GM12872 (cell line): ENCODE measurements around the gene FNDC10.

Experiments used
- TF ChIP-seq, protein P1 (sequence below): IDR thresholded peaks from 3 replicates; pipeline ENCODE4 v1.5.1; 2011; ENCODE audit warnings: low read depth, mild to moderate bottlenecking, low read length, moderate library complexity; ENCODE audit not compliant: insufficient read depth

Gene FNDC10

DNA sequence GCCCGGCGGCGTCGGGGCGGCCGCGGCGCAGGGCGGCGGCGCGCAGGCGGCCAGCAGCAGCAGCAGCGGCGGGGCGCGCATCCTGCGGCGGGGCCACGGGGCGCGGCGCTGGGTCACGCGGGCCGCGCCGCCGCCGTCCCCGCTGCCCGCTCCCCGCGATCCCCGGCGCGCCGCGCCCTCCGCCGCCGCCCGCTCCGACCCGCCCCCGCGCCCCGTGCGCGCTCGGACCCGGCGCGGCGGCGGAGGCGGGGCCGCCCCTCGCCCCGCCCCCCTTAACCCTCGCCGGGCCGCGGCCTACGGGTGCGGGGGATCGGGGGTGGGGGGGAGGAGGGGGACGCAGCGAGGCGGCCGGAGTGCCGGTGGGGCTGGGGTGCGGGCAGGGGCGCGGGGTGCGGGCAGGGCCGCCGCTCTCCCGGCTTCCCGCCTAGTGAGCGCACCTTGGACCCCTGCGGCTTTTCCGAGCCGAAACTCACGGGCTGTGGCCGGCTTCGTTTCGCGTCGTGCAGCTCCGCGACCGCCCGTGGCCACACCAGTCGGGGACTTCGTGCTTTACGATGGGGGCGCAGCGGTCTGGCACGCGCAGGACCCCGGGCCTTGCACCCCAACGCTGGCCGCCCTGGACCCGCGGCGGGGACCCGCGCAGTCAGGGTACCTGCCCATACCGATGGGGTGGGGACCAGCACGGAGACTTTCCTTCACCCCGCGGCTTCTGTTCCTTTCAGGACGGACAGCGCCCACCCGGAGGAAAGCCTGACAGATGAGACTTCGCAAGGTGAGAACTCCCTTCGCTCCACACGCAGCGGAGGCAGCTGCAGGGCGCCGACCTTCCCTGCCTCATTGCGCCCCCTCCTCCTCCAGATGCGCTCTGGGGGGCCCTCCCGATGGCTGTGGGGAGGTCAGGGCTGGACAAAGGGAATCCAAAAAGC is at the start of gene FNDC10:
Gene FNDC10 (minus strand): TSS at position 201 of the 926 bp plus-strand sequence. CDS start 120 bp downstream, at position 81.
- TF ChIP-seq, protein P1, sequence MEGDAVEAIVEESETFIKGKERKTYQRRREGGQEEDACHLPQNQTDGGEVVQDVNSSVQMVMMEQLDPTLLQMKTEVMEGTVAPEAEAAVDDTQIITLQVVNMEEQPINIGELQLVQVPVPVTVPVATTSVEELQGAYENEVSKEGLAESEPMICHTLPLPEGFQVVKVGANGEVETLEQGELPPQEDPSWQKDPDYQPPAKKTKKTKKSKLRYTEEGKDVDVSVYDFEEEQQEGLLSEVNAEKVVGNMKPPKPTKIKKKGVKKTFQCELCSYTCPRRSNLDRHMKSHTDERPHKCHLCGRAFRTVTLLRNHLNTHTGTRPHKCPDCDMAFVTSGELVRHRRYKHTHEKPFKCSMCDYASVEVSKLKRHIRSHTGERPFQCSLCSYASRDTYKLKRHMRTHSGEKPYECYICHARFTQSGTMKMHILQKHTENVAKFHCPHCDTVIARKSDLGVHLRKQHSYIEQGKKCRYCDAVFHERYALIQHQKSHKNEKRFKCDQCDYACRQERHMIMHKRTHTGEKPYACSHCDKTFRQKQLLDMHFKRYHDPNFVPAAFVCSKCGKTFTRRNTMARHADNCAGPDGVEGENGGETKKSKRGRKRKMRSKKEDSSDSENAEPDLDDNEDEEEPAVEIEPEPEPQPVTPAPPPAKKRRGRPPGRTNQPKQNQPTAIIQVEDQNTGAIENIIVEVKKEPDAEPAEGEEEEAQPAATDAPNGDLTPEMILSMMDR = no peak

DNA sequence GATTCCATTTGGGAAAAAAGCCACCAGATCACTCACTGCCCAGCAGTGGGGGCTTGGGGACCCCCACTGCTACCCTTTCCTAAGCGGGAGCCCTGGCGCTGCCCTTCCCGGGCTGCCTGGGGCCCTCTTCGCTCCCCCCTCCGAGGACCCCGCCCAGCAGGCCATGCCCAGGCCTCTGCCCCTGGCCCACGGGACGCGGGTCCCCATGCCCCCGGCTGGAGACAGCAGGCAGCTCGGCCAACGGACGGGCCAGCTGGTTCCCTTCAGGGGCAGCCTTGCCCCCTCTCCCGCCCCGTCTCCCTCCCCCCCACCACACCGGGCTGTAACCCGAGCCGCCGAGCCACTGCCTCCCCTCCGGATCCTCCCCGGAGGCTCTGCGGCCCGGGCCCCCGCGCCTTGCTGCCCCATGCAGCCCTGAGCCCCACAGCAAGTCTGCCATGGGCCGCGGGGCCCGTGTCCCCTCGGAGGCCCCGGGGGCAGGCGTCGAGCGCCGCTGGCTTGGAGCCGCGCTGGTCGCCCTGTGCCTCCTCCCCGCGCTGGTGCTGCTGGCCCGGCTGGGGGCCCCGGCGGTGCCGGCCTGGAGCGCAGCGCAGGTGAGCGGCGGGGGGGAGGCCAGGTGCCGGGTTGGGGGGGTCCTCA is 32.0 kb upstream of the FNDC10 start, which contains the start of gene MMP23B:
Gene MMP23B (plus strand): TSS at position 392 of the 639 bp plus-strand sequence. CDS start 46 bp downstream, at position 438.
- TF ChIP-seq, protein P1 = no peak

DNA sequence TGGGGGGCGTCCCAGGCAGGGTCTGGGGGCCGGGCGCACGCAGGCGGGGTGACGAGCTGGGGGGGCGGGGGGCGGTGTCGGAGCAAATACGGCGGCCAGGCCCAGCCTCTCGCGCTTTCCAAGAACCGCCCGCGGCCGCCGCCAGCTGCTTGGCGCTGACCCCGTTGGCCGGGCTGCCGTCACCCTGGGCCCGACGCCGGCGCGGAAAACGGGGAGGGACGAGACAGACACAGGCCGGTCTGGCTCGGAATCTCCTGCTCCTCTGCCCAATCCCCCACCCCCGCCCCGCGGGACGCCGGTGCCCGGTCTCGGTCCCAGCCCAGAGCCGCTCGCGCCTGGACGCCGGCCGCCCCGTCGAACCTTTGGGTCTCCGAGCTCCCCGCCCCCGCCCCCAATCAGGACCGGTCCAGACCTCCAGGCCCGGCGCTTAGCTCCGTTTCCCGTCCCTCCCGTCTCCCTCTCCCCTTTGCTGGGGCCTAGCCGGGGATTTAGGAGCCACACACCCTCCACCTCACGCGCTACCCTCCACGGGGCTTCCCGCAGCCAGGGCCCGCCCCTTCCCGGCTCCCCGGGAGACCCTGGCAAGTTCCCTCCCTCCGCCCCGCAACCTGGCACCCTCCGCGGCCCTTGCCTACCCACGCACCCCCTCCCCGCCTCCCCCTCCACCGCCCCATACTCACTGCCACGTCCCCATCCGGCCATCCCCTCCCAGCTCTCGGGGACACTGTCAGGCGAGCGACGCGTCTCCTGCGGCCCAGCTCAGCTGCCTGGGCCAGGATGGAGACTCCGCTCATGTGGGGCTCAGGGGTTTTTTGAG is 31.2 kb upstream of the FNDC10 start:
- TF ChIP-seq, protein P1 = no peak

DNA sequence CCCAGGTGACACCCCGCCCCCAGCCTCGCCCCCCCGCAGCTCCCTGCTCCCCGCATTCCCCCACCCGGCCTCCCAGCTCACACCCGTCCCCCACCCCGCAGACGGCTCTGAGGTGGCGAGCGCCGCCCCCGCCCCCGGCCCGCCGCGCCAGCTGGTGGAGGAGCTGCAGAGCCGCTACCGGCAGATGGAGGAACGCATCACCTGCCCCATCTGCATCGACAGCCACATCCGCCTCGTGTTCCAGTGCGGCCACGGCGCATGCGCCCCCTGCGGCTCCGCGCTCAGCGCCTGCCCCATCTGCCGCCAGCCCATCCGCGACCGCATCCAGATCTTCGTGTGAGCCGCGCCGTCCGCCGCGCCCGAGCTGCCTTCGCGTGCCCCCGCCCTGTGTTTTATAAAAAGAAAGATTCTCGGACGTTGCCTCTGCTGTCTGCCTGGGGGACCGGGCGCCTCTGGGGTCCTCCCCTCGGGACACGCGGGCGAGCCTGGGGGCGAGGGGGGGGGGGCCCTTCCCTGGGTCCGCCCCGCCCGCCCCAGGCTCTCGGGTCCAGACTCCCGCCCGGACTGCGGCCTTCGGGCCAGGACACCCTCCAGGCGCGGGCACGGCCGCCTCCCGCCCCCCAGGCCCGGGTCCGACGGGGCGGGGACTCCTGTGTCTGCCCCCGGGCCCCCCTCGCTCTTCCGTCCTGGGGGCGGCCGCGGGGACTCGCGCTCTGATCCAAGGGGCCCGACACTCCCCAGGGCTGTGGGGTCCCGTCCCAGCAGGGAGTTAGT is 30.4 kb upstream of the FNDC10 start:
- TF ChIP-seq, protein P1 = no peak

DNA sequence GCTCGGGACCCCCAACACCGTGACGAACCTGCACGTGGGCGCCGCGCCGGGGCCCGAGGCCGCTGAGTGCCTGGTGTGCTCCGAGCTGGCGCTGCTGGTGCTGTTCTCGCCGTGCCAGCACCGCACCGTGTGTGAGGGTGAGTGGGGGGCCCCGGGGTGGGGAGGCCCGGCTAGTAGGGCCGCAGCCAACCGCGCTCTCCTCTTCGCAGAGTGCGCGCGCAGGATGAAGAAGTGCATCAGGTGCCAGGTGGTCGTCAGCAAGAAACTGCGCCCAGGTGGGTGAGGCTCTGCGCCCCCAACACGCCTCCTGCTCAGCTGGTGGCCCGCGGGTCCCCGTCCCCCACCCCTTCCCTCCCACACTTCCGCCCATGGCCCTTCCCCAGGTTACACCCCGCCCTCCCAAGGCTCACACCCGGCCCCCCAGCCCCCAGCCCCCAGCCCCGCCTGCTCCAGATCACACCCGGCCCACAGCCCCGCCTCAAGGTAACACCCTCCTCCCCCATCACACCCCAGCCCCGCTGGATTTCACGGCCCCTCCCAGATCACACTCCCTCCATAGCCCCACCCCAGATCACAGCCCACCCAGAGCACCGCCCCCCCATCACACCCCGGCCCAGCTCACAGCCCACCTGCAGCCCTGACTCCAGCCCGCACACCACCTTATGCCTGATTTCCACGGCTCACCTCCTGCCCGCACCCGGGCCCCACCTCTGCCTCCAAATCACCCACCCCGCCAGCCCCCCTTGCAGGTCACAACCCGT is 29.7 kb upstream of the FNDC10 start:
- TF ChIP-seq, protein P1 = no peak

DNA sequence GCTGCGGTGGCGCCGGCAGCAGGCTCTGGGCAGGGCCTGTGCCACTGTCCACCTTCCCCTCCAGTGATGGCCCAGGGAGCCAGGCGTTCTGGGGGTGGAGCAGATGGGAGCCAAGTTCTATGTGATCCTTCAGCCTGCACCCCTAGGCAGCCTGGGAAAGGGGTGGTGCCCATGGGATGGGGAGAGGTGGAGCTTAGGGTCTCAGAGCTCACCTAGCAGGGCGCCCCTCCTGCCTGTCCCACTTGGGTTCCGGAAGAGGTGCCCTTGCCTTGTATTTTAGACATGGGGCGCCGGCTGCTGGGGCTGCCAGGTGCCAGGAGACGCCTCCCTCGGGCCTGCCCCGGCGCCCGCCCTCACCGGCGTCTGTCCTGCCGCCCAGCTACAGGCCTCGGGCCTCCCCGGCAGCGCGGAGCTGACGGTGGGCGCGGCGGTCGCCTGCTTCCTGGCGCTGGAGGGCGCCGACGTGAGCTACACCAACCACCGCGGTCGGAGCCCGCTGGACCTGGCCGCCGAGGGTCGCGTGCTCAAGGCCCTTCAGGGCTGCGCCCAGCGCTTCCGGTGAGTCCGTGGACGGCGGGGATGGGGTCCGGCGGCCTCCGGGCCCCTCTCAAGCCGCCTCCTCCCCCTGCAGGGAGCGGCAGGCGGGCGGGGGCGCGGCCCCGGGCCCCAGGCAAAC is 29.0 kb upstream of the FNDC10 start:
- TF ChIP-seq, protein P1 = no peak
